ENCODE data around the gene TNFRSF19.

DNA sequence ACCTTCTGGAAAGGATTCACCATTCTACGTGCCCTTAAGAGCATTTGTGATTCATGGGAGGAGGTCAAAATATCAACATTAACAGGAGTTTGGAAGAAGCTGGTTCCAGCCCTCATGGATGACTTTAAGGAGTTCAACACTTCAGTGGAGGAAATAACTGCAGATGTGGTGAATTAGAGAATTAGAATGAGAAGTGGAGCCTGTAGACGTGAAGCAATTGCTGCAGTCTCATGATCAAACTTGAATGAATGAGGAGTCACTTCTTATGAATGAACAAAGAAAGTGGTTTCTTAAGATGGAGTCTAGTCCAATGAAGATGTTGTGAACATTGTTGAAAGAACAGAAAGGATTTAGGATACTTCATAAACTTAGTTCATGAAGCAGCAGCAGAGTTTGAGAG lies 129.1 kb downstream of the TNFRSF19 start:
- TF ChIP-seq, protein P1, sequence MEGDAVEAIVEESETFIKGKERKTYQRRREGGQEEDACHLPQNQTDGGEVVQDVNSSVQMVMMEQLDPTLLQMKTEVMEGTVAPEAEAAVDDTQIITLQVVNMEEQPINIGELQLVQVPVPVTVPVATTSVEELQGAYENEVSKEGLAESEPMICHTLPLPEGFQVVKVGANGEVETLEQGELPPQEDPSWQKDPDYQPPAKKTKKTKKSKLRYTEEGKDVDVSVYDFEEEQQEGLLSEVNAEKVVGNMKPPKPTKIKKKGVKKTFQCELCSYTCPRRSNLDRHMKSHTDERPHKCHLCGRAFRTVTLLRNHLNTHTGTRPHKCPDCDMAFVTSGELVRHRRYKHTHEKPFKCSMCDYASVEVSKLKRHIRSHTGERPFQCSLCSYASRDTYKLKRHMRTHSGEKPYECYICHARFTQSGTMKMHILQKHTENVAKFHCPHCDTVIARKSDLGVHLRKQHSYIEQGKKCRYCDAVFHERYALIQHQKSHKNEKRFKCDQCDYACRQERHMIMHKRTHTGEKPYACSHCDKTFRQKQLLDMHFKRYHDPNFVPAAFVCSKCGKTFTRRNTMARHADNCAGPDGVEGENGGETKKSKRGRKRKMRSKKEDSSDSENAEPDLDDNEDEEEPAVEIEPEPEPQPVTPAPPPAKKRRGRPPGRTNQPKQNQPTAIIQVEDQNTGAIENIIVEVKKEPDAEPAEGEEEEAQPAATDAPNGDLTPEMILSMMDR (conservative IDR thresholded peaks at IDR 0.05; ENCODE audit: low read depth, low read length), result no peak
- TF ChIP-seq EZH2 (IDR thresholded peaks at IDR 0.05; ENCODE audit: borderline replicate concordance, low read depth, low read length, poor library complexity, severe bottlenecking), result no peak
